Thoracic aorta (tissue), 2 donors: ENCODE results near the gene AK5. TPM values are rescaled to one million over a fixed set of nuclear protein-coding genes. Genes with fewer than 3 reads are reported as not detected.

Source experiments
- ATAC-seq: fragments of 150-250 bp; one replicate; pipeline ENCODE4 v1.8.0; 2017; ENCODE audit warnings: low read depth; ENCODE audit not compliant: insufficient number of reproducible peaks, low FRiP score
- DNase-seq: peaks from one replicate; pipeline ENCODE4 v3.0.0-alpha.2; 2020; ENCODE audit warnings: low spot score
- H3K27ac ChIP-seq, 2 donors: fragments of 200-600 bp; sonication (generic); 1 replicate in 1 of 2; 2 replicates in 1 of 2; pipeline ENCODE4 v1.5.1; 2016; ENCODE audit warnings: mild to moderate bottlenecking in 2 of 2, moderate library complexity in 2 of 2
- H3K27me3 ChIP-seq: fragments of 200-600 bp; sonication (generic); replicated peaks from 2 replicates; pipeline ENCODE4 v1.6.0; 2016; ENCODE audit warnings: mild to moderate bottlenecking; ENCODE audit not compliant: insufficient read depth
- H3K36me3 ChIP-seq: fragments of 200-600 bp; sonication (generic); one replicate; pipeline ENCODE4 v1.5.1; 2016
- H3K4me1 ChIP-seq, 2 donors: fragments of 200-600 bp; sonication (generic); 1 replicate in 1 of 2; 2 replicates in 1 of 2; pipeline versions ENCODE4 v1.5.1 to v1.6.0; 2016; ENCODE audit warnings: low read depth in 2 of 2, mild to moderate bottlenecking in 1 of 2; ENCODE audit not compliant: control insufficient read depth in 1 of 2
- H3K4me3 ChIP-seq: fragments of 200-600 bp; sonication (generic); 2 replicates; pipeline ENCODE4 v1.5.1; 2016; ENCODE audit warnings: mild to moderate bottlenecking
- H3K9me3 ChIP-seq: fragments of 200-600 bp; sonication (generic); 2 replicates; pipeline ENCODE4 v1.5.1; 2016
- CTCF ChIP-seq: fragments of 200-600 bp; sonication (generic); IDR thresholded peaks from one replicate; pipeline ENCODE4 v1.5.1; 2019; ENCODE audit warnings: antibody characterized with exemption
- total RNA-seq, 2 donors: library from RNA; depleted of rRNA; stranded (reverse); fragments of >200 nt; gene quantifications; one replicate each; pipeline versions ENCODE4 v1.1.0 to v1.2.3, GENCODE V29; 2016

AK5 gene
- total RNA-seq, 2 donors from 2014 or later, result 0.56 to 1.4 TPM

GRCh38 chr1:77484334-77484733 lies 202.5 kb downstream of the AK5 start:
- no peak overlapping the region for H3K4me3 ChIP-seq
- H3K27me3 ChIP-seq, result no peaks in the 10 kb centered on the region
- H3K4me1 ChIP-seq, result no peaks in the 10 kb centered on the region
- H3K27ac ChIP-seq, result no peak overlapping the region
- DNase-seq, result no peak
- H3K9me3 ChIP-seq, result no peaks in the 10 kb centered on the region
- H3K36me3 ChIP-seq, result no peaks in the 10 kb centered on the region
- ATAC-seq, result no peak
- no peak for TF ChIP-seq CTCF

- ATAC-seq (no peak), DNase-seq (no peak)
- no peak overlapping the region for H3K4me3 ChIP-seq
- H3K27ac ChIP-seq, result no peak overlapping the region
- H3K9me3 ChIP-seq, result no peaks in the 10 kb centered on the region
- no peaks in the 10 kb centered on the region for H3K27me3 ChIP-seq
- no peaks in the 10 kb centered on the region for H3K4me1 ChIP-seq
- H3K36me3 ChIP-seq, result no peaks in the 10 kb centered on the region
- TF ChIP-seq CTCF, result no peak
Measured at GRCh38 chr1:77484926-77485325, 203.1 kb downstream of the AK5 start.

- H3K27me3 ChIP-seq, result no peaks in the 10 kb centered on the region
- no peak for DNase-seq
- H3K4me3 ChIP-seq, result no peak overlapping the region
- H3K4me1 ChIP-seq, result no peaks in the 10 kb centered on the region
- H3K27ac ChIP-seq, result no peak overlapping the region
- no peaks in the 10 kb centered on the region for H3K9me3 ChIP-seq
- ATAC-seq, result no peak
- TF ChIP-seq CTCF, result no peak
- no peaks in the 10 kb centered on the region for H3K36me3 ChIP-seq
Measured at GRCh38 chr1:77487631-77488030, 205.8 kb downstream of the AK5 start.

GRCh38 chr1:77489910-77490309 lies 208.1 kb downstream of the AK5 start:
- TF ChIP-seq CTCF, result no peak
- DNase-seq (no peak), ATAC-seq (no peak)
- Histone ChIP-seq H3K27ac (no peak overlapping the region), H3K4me3 (no peak overlapping the region), H3K36me3 (no peaks in the 10 kb centered on the region), H3K9me3 (no peaks in the 10 kb centered on the region), H3K4me1 (no peaks in the 10 kb centered on the region), H3K27me3 (no peaks in the 10 kb centered on the region)

- no peak overlapping the region for H3K27ac ChIP-seq
- no peak overlapping the region for H3K4me3 ChIP-seq
- DNase-seq (no peak), ATAC-seq (no peak)
- peaks cover 4 to 6% of the 10 kb centered on the region in 2 donors for H3K4me1 ChIP-seq
- no peaks in the 10 kb centered on the region for H3K27me3 ChIP-seq
- H3K36me3 ChIP-seq, result no peaks in the 10 kb centered on the region
- TF ChIP-seq CTCF, result no peak
- no peaks in the 10 kb centered on the region for H3K9me3 ChIP-seq
Measured at GRCh38 chr1:77494026-77494425, 212.2 kb downstream of the AK5 start.
